Stimulated activated CD4-positive, alpha-beta T cell treated with anti-CD3 and anti-CD28 coated beads, Interleukin-15, amount 100 ng/mL, for 24 hours (primary cell): ENCODE measurements around the gene KCNK4.

ENCODE experiments used
- DNase-seq: peaks from one replicate; pipeline ENCODE4 v3.0.0-alpha.2; 2020

KCNK4 gene

DNA sequence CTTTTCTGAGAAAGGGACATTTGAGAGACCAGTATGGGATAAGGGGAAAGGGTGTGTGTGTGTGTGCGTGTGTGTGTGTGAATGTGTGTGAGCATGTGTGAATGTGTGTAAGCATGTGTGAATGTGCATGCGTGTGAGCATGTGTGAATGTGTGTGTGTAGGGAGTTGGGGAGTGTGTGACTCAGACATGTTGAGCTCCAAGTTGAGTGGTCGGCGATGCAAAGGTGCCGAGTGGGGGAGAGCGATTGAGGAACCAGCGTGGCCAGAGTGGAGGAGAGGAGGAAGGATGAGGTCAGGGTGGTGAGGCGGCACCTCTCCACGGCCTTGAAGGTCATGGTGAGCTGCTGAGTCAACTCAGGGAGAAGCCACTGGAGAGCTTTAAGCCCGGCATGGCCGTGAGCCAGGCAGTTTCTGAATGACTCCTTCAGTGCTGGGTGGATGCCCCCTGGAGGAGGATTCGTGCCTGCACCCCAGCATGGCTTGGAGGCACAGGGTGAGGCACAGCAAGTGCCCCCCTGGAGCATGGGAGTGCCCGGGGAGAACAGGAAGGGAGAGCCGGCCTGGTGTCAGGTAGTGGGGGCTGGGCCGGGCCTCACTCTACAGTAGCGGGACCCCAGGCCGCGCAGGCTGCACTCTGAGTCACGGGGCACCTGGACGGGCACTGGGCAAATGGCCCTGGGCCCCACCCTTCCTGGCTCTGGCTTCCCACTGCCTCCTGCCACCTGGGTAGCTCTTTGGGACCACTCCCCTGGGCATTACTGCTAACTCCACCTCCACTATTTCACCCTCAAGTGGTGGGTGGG lies 40.7 kb downstream of the KCNK4 start:
- DNase-seq = peak; percentile 87

DNA sequence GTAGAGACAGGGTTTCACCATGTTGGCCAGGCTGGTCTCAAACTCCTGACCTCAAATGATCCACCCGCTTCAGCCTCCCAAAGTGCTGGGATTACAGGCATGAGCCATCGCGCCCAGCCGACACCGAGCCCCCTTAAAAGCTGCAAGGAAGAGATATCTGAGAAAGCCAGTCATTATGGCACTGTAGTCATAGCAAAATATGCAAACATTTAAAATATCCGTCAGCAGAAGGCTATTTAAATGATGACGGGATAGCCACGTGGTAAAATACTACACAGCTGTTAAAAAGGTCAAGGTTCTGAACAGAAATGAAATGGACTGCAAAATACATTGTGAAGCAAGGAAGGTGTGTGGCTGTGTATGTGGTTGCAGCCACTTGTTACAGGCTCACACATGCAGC lies 42.5 kb downstream of the KCNK4 start:
- no peak for DNase-seq

DNA sequence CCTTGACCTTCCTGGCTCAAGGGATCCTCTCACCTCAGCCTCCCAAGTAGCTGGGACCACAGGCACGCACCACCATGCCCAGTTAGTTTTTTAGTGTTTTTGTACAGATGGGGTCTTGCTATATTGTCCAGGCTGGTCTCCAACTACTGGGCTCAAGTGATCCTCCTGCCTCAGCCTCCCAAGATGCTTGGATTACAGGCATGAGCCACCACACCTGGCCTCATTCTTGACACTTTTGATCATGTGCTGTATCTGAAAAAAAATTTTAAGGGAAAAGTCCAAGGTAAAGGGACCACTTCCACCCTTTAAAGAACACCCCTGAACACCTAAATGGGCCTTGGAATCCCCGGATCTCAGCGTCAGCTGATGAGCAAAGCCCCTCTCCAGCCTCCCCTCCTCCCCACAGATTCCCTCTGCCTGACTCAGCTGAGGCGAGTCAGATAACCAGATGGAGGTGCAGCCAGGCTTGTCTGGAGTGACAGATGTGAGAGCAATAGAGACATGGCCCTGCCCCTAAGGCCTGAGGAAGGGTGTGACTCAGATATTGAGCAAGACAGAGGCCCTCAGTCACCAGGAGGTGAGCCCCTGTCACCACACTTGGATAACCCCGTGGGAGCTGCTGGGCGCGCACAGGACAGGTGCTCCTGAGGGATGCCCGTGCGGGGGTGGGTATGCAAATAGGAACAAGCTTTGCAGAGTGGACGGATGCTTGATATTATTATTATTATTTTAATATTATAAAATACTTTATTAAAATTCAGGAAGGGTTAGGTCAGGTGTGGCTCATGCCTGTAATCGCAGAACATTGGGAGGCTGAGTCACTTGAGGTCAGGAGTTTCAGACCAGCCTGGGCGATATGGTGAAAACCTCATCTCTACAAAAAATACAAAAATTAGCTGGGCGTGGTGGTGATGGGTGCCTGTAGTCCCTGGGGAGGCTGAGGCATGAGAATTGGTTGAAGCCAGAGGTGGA lies 43.9 kb downstream of the KCNK4 start:
- DNase-seq = peak; percentile 62

DNA sequence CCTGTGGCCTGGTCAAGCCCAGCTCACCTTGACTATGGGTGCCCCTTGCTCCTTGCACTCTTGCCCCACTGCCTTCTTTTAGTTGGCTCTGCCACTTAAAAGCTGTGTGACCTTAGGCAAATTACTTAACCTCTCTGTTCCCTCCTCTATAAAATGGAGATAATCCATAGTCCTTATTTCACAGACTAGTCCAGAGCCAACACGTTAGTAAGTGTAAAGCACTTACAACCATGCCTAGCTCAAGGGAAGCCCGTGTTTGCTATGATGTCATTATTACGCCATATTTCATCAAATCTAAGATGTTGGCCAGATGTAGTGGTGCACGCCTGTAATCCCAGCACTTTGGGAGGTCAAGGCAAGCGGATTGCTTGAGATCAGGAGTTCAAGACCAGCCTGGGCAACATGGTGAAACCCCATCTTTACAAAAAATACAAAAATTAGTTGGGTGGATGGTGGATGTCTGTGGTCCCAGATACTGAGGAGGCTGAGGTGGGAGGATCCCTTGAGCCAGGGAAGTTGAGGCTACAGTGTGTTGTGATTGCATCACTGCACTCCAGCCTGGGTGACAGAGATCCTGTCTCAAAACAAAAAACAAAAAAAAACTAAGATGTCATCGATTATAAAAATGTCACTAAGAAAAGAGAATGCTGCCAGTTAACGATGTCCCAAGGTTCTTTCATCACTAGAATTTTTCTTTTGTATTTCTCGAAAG lies 46.6 kb downstream of the KCNK4 start:
- no peak for DNase-seq

DNA sequence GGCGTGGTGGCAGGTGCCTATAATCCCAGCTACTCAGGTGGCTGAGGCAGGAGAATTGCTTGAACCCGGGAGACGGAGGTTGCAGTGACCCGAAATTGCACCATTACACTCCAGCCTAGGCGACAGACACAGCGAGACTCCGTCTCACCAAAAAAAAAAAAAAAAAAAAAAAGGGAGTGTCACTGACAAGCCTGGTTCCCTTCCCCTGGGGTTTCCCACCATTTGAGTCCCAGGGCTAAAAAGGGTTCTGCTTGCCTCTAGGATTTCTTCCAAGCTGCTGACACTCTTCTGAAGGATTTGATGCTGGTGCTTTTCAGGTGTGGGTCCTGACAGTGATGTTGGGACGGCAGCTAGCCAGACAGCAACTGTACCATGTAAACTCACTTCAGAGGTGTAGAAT lies 47.6 kb downstream of the KCNK4 start:
- no peak for DNase-seq

DNA sequence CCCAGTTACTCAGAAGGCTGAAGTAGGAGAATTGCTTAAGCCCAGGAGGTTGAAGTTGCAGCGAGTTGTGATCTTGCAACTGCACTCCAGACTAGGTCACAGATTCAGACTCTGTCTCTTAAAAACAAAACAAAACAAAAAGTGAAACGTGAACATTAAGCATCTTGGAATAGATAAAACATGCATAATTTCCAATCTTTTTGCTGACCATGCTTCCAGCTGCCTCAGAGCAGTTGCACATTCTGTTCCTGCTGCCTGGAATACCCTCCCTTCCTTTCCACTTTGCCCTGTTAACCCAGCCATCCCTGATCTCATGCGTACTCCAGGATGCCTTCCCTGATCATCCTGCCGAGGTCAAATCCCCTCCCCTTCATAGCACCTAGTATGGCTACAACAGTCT lies 48.2 kb downstream of the KCNK4 start:
- DNase-seq = no peak

DNA sequence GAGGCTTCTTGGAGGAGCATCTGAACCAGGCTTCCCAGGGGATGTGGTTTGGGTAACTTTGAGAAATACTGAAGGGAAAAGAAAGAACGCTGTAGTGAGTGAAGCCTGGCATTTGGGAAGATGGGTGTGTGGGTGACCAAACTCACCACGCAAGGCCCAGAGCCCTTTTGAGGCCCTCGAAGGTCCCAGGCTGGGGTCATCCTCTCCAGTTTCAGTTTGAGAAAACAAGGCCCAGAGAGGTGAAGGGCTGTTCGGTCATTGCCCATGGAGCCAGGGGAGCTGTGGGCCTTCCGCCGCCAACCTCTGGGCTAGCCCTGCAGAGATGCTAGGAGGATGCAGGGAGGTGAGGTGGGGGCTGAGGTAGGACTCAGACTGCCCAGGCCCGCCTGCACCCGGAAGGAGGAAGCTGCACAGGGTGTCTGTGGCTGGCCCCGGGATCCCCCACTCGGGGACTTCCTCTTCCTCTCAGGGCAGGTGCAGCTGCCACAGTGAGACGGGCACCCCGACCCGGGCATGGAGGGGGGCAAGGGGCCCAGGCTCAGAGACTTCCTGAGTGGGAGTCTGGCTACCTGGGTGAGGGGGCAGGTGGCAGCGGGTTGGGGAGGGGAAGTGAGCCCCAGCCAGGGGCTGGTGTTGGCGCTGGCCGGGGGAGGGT lies 48.8 kb downstream of the KCNK4 start, which contains the start of gene CCDC88B:
Gene CCDC88B, plus strand, starts transcription at position 451 of the 655 bp plus-strand sequence. Its CDS starts 63 bp downstream, at position 514.
- DNase-seq = peak; percentile 90

DNA sequence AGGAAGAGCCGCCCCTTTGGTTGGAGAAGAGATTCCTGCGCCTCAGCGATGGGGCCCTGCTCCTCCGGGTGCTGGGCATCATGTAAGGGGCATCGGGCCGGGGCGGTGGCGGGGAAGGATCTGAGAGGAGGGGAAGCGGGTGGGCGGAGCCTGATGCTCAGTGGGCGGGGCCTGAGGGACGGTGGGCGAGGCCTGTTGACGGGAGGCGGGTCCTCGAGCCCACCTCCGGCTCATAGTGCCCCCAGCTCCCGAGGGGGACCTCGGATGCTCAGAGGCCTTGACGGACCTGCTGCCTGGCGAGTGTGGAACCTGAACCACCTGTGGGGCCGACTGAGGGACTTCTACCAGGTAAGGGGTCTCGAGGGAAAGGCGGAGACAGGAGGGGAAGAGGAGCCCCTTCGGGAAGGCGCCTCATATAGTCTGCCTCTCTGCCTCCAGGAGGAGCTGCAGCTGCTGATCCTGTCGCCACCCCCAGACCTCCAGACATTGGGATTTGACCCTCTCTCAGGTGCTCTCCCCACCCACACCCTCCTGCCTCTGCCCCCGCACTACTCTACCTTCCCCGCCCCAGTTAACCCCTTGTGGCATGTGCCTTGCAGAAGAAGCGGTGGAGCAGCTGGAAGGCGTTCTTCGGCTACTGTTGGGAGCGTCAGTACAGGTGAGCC lies 49.7 kb downstream of the KCNK4 start:
- DNase-seq = peak; percentile 84

DNA sequence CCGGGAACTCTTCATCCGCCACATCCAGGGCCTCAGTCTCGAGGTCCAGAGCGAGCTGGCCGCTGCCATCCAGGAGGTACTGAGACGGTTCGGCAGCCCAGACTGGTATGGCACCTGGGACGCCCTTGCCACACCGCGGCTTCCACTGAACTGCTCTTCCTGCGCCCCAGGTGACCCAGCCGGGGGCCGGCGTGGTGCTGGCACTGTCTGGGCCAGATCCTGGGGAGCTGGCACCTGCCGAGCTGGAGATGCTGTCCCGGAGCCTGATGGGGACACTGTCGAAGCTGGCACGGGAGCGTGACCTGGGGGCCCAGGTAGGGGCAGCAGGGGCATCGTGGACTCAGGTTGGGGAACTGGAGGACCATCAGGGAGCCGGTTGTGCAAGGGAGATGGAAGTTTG lies 50.3 kb downstream of the KCNK4 start:
- no peak for DNase-seq

DNA sequence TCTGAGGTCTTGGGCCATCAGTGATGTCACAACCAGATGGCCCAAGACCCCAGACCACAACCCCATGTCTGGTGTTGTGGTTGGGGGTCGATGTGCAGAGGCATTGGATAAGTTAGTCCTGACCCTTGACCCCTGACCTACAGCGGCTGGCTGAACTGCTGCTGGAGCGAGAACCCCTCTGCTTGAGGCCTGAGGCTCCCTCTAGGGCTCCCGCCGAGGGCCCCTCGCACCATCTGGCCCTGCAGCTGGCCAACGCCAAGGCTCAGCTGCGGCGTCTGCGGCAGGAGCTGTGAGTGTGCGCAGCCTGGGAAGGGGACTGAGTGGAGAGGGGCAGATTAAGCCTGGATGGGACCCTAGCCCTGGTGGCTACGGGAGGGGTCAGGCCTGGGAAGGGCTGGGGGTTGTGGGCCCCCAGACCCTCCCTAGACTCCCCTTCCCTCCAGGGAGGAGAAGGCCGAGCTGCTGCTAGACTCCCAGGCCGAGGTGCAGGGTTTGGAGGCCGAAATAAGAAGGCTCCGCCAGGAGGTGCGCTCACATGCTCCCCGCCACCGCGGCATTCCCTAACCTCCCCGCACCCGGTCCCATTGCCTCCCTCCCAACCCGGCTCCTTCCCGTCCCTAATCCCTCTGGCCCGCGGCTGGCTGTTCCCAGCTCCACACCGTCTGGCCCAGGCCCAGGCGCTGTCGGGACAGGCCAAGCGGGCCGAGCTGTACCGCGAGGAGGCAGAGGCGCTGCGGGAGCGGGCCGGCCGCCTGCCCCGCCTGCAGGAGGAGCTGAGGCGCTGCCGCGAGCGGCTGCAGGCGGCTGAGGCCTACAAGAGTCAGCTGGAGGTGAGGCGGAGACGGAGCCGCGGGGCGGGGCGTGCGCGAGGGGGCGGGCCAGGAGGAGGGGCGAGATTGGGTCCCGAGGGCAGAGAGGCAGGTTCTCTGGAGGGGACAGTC lies 51.0 kb downstream of the KCNK4 start:
- DNase-seq = peak; percentile 92

DNA sequence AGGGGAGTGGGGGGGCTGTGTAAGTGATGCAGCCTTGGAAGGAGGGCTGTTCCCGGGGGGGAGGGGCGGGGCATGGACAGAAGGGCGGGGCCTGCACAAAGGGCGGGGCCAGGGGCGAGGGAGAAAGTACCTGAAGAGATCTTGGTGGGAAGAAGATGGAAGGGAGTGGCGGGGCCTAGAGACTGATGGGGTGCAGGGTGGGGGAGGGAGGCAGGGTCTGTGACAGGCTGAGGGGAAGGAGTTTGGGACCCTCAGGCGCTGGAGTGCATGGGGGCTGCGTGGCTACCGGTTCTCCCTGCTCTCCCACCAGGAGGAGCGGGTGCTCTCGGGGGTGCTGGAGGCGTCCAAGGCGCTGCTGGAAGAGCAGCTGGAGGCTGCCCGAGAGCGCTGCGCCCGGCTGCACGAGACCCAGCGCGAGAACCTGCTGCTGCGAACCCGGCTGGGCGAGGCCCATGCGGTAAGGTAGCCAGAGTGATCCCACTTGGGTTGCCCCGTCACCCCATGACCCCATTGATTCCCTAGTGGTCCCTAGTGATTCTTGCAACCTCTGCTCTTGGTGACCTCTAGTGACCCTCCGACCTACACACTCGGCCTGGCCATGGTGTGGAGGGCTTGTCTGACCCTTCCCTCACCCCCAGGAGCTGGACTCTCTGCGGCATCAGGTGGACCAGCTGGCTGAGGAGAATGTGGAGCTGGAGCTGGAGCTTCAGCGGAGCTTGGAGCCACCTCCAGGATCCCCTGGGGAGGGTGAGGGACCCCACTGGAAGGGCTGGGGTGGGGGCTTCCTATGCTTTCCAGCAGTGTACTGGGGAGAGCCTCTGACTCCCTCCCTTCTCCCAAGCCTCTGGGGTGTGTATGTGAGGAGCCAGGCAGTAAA lies 52.0 kb downstream of the KCNK4 start:
- no peak for DNase-seq

DNA sequence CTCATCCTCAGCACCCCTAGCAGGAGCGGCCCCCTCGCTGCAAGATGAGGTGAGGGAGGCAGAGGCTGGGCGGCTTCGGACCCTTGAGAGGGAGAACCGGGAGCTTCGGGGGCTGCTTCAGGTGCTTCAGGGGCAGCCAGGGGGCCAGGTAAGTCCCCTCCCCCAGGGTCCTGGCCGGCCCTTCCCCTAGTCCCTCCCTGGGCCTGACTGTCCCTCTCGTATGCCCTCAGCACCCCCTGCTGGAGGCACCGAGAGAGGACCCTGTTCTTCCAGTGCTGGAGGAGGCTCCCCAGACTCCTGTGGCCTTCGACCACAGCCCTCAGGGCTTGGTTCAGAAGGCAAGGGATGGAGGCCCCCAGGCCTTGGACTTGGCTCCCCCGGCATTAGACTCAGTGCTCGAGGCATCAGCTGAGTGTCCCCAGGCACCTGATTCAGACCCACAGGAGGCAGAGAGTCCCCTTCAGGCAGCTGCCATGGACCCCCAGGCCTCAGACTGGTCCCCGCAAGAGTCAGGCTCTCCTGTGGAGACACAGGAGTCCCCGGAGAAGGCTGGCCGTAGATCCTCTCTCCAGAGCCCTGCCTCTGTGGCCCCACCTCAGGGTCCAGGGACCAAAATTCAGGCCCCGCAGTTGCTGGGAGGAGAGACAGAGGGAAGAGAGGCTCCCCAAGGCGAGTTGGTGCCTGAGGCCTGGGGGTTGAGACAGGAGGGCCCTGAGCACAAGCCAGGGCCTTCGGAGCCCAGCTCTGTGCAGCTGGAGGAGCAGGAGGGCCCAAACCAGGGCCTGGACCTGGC lies 52.9 kb downstream of the KCNK4 start:
- DNase-seq = no peak

DNA sequence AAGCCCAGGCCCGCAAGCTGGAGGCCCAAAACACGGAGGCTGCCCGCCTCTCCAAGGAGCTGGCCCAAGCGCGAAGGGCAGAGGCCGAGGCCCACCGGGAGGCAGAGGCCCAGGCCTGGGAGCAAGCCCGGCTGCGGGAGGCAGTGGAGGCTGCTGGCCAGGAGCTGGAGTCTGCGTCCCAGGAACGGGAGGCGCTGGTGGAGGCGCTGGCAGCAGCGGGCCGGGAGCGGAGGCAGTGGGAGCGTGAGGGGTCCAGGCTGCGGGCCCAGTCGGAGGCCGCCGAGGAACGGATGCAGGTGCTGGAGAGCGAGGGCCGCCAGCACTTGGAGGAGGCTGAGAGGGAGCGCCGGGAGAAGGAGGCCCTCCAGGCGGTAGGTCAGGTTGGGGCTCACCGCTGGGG lies 53.7 kb downstream of the KCNK4 start:
- DNase-seq = no peak

DNA sequence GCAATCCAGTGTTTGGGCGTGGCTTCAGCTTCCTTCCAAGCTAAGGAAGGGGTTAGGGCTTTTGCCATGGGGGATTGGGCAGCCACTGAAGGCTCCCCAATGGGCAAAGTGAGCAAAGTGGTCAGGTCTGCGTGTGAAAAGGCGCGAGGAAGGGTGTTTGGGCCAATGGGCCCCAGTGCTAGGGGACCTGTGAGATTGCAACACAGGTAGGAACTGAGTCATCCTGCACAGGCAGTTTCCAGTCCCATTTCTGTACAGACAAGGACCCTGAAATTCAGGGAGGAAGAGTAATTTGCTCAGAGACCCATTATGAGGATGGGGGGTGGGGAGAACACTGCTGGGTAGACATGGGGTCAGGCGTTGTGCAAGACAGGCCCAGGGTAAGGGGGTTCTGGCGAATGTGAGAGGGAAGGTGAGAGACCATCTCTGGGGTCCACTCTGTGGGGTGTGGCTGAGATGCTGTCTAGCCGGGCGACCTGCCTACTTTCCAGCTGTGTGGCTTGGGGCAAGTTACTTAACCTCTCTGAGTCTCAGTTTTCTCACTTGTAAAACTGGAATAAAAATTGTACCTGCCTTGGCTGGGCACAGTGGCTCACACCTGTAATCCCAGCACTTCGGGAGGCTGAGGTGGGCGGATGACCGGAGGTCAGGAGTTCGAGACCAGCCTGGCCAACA lies 56.2 kb downstream of the KCNK4 start:
- DNase-seq = no peak

DNA sequence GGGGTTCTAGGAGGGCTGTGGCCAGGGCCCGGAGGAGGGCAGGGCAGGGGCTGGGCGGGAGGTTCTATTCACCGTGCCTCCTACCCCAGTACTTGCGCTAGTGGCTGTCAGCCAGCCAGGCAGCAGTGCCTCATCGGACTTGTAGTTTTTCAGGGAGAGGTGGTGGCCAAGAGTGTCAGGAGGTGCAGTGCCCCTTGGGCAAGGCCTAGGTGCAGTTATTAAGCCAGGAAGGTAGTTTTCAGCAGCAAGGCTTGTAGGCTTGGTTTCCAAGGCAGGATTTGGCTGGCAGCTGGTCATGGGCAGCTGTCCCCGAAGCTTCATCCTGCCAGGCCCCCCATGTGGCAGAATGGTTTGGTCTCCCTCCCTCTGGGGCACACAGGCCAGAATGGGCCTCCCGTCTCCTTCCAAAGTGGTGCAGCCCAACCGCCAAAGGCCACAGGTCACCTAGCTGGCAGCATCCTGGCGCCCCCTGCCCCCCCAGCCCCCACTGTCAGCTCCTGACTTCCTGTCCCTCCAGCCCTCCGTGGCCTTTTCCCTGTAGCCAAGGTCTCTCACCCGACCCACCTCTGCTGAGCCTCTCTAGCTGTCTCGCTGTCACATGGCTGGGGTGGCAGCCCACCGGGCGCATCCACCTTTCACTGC lies 57.4 kb downstream of the KCNK4 start:
- no peak for DNase-seq

DNA sequence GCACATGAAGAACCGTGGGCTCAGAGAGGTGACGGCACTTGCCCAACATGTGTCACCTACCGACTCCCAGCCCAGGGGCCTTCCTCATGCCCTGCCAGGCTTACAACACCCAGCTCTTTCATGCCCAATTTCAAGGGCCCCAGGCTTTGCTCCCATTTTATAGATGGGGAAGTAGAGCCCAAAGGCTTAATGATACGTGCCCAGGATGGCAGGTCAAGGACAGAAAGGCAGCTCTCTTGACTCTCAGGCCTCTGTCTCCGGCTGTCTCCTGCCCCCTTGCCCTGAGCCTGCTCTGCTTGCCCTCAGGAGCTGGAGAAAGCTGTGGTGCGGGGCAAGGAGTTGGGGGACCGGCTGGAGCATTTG lies 57.9 kb downstream of the KCNK4 start:
- no peak for DNase-seq

DNA sequence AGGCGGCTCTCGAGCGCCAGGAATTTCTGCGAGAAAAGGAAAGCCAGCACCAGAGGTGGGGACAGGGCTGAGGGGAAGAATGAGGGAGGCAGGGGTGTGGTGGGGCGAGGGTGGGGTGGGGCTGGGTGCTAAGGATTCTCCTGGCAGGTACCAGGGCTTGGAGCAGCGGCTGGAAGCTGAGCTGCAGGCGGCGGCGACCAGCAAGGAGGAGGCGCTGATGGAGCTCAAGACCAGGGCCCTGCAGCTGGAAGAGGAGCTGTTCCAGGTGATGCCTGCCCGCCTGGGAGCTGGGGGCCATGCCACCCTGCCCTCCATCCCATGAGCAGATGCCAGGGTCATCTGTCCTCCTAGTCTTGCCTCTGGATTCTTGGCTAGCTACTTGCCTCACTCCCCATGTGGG lies 58.3 kb downstream of the KCNK4 start:
- no peak for DNase-seq
